Subcutaneous abdominal adipose tissue (tissue), 5 donors: ENCODE data around the gene SLC30A3.

Experiments used
- H3K27ac ChIP-seq: one replicate; pipeline ENCODE4 v1.7.0; 2013; ENCODE audit warnings: low read depth, mild to moderate bottlenecking, inconsistent platforms, low read length, moderate library complexity
- H3K27me3 ChIP-seq, 5 donors: one replicate each; pipeline ENCODE4 v1.7.0; 2013; ENCODE audit warnings: low read length in 5 of 5, inconsistent platforms in 1 of 5; ENCODE audit not compliant: control insufficient read depth in 5 of 5, insufficient read depth in 4 of 5
- H3K36me3 ChIP-seq, 5 donors: one replicate each; pipeline ENCODE4 v1.7.0; 2013; ENCODE audit warnings: low read length in 5 of 5; ENCODE audit not compliant: control insufficient read depth in 5 of 5, insufficient read depth in 5 of 5
- H3K4me1 ChIP-seq, 5 donors: one replicate each; pipeline ENCODE4 v1.7.0; 2013; ENCODE audit warnings: low read length in 5 of 5, mild to moderate bottlenecking in 3 of 5, moderate library complexity in 1 of 5; ENCODE audit not compliant: control insufficient read depth in 5 of 5, insufficient read depth in 5 of 5
- H3K4me3 ChIP-seq, 5 donors: one replicate each; pipeline ENCODE4 v1.7.0; 2013; ENCODE audit warnings: low read length in 5 of 5, low read depth in 1 of 5
- H3K9ac ChIP-seq, 5 donors: one replicate each; pipeline ENCODE4 v1.7.0; 2013; ENCODE audit warnings: low read length in 5 of 5, mild to moderate bottlenecking in 4 of 5, moderate library complexity in 3 of 5
- H3K9me3 ChIP-seq, 5 donors: one replicate each; pipeline ENCODE4 v1.7.0; 2013; ENCODE audit warnings: low read length in 5 of 5; ENCODE audit not compliant: control insufficient read depth in 5 of 5
- donor health status: healthy.
- donor health status: healthy.
- donor health status: healthy.
- donor health status: healthy.
- donor health status: healthy.

SLC30A3 gene

DNA sequence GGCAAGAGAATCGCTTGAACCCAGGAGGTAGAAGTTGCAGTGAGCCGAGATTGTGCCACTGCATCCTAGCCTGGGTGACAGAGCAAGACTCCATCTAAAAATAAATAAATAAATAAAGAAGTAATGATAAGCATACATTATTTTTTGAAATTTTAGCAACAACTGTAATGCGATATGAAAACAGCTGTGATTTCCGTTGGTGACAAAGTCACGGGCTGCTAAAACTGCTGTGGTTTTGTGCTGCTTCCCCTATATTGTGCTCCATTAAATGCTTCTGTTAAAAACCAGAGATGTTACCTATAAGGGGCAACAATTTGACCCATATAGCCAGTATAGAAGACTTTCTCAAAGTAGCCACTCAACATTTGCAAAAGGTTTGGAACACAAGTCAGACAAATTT is 27.7 kb upstream of the SLC30A3 start:
- H3K4me1 ChIP-seq = peaks cover 0 to 8% (median 0%) of the 10 kb centered on the region in 5 donors
- no peak overlapping the region for H3K4me3 ChIP-seq
- H3K9me3 ChIP-seq = no peaks in the 10 kb centered on the region
- no peak overlapping the region for H3K9ac ChIP-seq
- no peaks in the 10 kb centered on the region for H3K36me3 ChIP-seq
- H3K27me3 ChIP-seq = peaks cover 6 to 9% (median 7%) of the 10 kb centered on the region in 5 donors
- H3K27ac ChIP-seq = no peak overlapping the region

DNA sequence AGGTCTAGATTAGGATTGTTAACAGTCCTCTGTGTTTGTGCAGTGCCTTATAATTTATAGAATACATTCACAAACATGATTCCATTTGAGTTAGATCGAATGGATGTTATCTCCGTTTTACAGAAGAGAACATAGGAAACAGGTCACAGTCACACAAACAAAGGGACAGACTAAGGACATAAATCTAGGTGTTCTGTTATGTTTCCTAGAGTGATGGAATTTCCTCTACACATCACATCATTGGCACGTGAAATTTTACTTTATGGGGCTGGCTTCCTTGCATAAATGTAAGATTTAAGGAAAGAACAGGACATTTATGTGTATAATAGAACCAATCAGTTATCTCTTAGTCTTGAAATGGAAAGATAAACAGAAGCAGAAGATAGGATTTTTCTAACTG is 25.8 kb upstream of the SLC30A3 start:
- Histone ChIP-seq H3K9ac (no peak overlapping the region), H3K4me3 (no peak overlapping the region)

DNA sequence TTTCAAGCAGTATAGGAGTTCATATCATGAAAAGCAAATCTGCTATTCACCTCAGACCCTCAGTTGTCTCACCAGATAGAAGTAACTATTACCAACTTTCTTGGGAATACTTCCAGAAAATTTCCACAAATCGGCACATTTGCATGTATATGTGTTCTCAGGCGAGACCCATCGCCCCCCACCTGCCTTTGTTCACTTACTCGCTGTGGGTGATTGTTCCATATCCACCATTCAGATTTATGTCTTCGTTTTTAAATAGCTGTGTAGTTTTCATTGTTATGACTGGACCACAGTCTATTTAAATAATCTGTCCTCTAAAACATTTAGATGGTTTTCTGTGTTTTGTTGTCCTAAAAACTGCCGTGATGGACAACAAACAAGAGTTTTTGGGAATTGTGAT is 22.6 kb upstream of the SLC30A3 start:
- no peak overlapping the region for H3K4me3 ChIP-seq
- H3K9ac ChIP-seq = no peak overlapping the region
- H3K36me3 ChIP-seq = no peaks in the 10 kb centered on the region
- no peaks in the 10 kb centered on the region for H3K9me3 ChIP-seq
- peaks cover under 1 to 16% (median 8%) of the 10 kb centered on the region in 5 donors for H3K27me3 ChIP-seq
- no peak overlapping the region for H3K27ac ChIP-seq
- peaks cover 0 to 4% (median 0%) of the 10 kb centered on the region in 5 donors for H3K4me1 ChIP-seq

More for the DNA sequence above, 25.8 kb upstream of the SLC30A3 start:
- H3K27ac ChIP-seq = no peak overlapping the region
- peaks cover 0 to 8% (median 0%) of the 10 kb centered on the region in 5 donors for H3K4me1 ChIP-seq
- no peaks in the 10 kb centered on the region for H3K9me3 ChIP-seq
- no peaks in the 10 kb centered on the region for H3K36me3 ChIP-seq
- peaks cover 5 to 9% (median 7%) of the 10 kb centered on the region in 5 donors for H3K27me3 ChIP-seq

DNA sequence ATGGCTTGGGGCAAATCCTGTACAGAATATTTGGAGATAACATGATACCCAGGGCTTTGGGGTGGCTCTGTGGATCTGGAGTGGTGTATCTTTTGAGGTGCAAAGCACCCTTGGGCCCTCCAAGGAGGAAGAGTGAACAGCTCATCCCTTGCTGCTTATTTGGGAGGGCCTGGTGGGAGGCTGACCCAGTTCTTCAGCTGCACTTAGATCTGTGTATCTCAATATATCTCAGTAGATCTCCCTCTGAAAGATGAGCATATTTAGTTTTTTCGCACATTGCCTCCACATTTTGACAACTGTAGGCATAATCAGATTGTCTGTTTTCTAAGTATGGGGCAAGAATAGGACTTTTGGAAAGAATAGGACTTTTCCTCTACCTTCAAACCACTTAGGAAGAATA is 22.1 kb upstream of the SLC30A3 start:
- Histone ChIP-seq H3K4me1 (peaks cover 0 to 4% (median 0%) of the 10 kb centered on the region in 5 donors), H3K36me3 (no peaks in the 10 kb centered on the region), H3K27me3 (peaks cover 0 to 16% (median 8%) of the 10 kb centered on the region in 5 donors), H3K27ac (no peak overlapping the region), H3K4me3 (no peak overlapping the region), H3K9ac (no peak overlapping the region), H3K9me3 (no peaks in the 10 kb centered on the region)

- Histone ChIP-seq H3K4me1 (no peaks in the 10 kb centered on the region), H3K9me3 (no peaks in the 10 kb centered on the region), H3K9ac (no peak overlapping the region), H3K27ac (no peak overlapping the region), H3K36me3 (no peaks in the 10 kb centered on the region), H3K27me3 (peaks cover 4 to 20% (median 9%) of the 10 kb centered on the region in 5 donors), H3K4me3 (no peak overlapping the region)
Measured at GRCh38 chr2:27282892-27283291, 20.0 kb upstream of the SLC30A3 start.

- Histone ChIP-seq H3K27me3 (peaks cover 5 to 25% (median 15%) of the 10 kb centered on the region in 5 donors), H3K27ac (no peak within 1 kb of the TSS)
Measured at GRCh38 chr2:27281855-27282559, 19.2 kb upstream of the SLC30A3 start, which contains the start of gene TRIM54. Gene TRIM54, plus strand, starts transcription at chr2:27282429. Its CDS starts 303 bp downstream, at chr2:27282732.

GRCh38 chr2:27281442-27281841 is 18.6 kb upstream of the SLC30A3 start:
- Histone ChIP-seq H3K4me1 (no peaks in the 10 kb centered on the region), H3K9ac (no peak overlapping the region), H3K9me3 (no peaks in the 10 kb centered on the region), H3K36me3 (no peaks in the 10 kb centered on the region), H3K4me3 (no peak overlapping the region), H3K27me3 (peaks cover 5 to 28% (median 15%) of the 10 kb centered on the region in 5 donors), H3K27ac (no peak overlapping the region)

More at GRCh38 chr2:27281855-27282559, 19.2 kb upstream of the SLC30A3 start, which contains the start of gene TRIM54:
- no peaks in the 10 kb centered on the region for H3K36me3 ChIP-seq
- H3K9ac ChIP-seq = no peak within 1 kb of the TSS
- H3K4me1 ChIP-seq = no peaks in the 10 kb centered on the region
- H3K9me3 ChIP-seq = no peaks in the 10 kb centered on the region
- no peak within 1 kb of the TSS for H3K4me3 ChIP-seq

DNA sequence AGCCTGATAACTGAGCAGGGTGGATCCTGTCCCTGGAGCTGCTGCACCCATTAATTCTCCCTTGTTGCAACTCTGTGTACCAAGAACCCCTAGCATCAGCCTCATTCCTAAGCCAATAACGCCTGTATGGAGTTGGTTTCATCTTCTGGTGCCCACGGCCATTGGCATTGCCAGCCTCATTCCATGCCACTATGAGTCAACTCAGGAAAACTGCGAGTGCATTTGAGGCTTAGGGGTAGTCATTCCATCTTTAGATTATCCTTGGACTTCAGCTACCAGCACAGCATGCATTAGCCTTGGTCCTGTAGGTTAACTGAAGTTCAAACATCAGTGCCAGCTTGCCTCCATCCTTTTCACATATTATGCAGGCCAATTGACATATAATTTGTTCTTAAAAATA is 18.0 kb upstream of the SLC30A3 start:
- no peaks in the 10 kb centered on the region for H3K9me3 ChIP-seq
- peaks cover 5 to 30% (median 16%) of the 10 kb centered on the region in 5 donors for H3K27me3 ChIP-seq
- H3K27ac ChIP-seq = no peak overlapping the region
- no peak overlapping the region for H3K9ac ChIP-seq
- no peak overlapping the region for H3K4me3 ChIP-seq
- H3K36me3 ChIP-seq = no peaks in the 10 kb centered on the region
- no peaks in the 10 kb centered on the region for H3K4me1 ChIP-seq

DNA sequence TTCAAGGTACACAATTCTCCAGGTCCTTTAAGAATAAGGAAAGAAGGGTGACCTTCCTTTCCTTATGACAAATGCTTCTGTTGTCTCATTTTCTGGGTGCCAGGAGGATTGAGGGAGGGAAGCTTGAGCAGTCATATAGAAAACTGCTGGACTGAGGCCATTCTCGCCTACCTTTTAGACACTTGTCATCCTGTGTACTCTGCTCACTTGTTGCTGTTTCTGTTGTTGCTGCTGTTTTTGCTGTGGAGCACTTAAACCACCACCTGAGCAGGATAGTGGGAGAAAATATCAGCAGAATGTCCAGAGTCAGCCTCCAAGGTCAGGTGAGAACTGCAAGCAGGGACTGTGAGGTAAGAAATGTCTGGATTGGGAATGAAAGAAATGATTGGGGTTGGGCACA is 15.2 kb upstream of the SLC30A3 start:
- no peaks in the 10 kb centered on the region for H3K36me3 ChIP-seq
- no peaks in the 10 kb centered on the region for H3K4me1 ChIP-seq
- H3K27ac ChIP-seq = no peak overlapping the region
- no peak overlapping the region for H3K4me3 ChIP-seq
- H3K9ac ChIP-seq = no peak overlapping the region
- H3K27me3 ChIP-seq = peaks cover 10 to 29% (median 22%) of the 10 kb centered on the region in 5 donors
- no peaks in the 10 kb centered on the region for H3K9me3 ChIP-seq

- Histone ChIP-seq H3K9me3 (no peaks in the 10 kb centered on the region), H3K27ac (no peak within 1 kb of the TSS), H3K9ac (no peak within 1 kb of the TSS), H3K4me3 (no peak within 1 kb of the TSS), H3K27me3 (peaks cover 8 to 17% (median 14%) of the 10 kb centered on the region in 5 donors), H3K36me3 (no peaks in the 10 kb centered on the region), H3K4me1 (no peaks in the 10 kb centered on the region)
Measured at GRCh38 chr2:27275211-27276150, 12.6 kb upstream of the SLC30A3 start, which contains the start of gene DNAJC5G. Gene DNAJC5G, plus strand, starts transcription at chr2:27275433. Its CDS starts 1,296 bp downstream, at chr2:27276729.
